NCI-H524 treated with DMSO at 0.1 percent for 48 hours (cell line): ENCODE measurements around the gene PIAS1.
"Not testable (repeated sequence)": the region's sequence is repeated elsewhere in the genome, so short reads cannot be mapped to it uniquely, and the experiment has no call there.

Experiments used
- DNase-seq: peaks from one replicate; lab custom pipeline; 2025; lab: John Stamatoyannopoulos, UW

Gene PIAS1

GRCh38 chr15:68203956-68204355, 149.8 kb downstream of the PIAS1 start:
- no peak for DNase-seq

- no peak for DNase-seq
Observed at GRCh38 chr15:68204361-68204760, 150.2 kb downstream of the PIAS1 start.

GRCh38 chr15:68204776-68205557, 150.9 kb downstream of the PIAS1 start, which contains the start of gene CALML4:
Gene CALML4, minus strand, starts transcription at chr15:68205332. Its CDS starts 85 bp downstream, at chr15:68205247.
- DNase-seq, result no peak

GRCh38 chr15:68205558-68205944, 151.4 kb downstream of the PIAS1 start:
- DNase-seq, result no peak

- no peak for DNase-seq
Observed at GRCh38 chr15:68205954-68206539, 151.9 kb downstream of the PIAS1 start.

GRCh38 chr15:68206711-68207151, 152.6 kb downstream of the PIAS1 start:
- no peak for DNase-seq

- DNase-seq, result no peak
Observed at GRCh38 chr15:68207176-68207935, 153.2 kb downstream of the PIAS1 start.

GRCh38 chr15:68208136-68208535, 154.0 kb downstream of the PIAS1 start:
- DNase-seq, result no peak

GRCh38 chr15:68208636-68209240, 154.6 kb downstream of the PIAS1 start:
- DNase-seq, result no peak

GRCh38 chr15:68209272-68209671, 155.2 kb downstream of the PIAS1 start:
- no peak for DNase-seq

- DNase-seq, result no peak
Observed at GRCh38 chr15:68209735-68210408, 155.8 kb downstream of the PIAS1 start.

GRCh38 chr15:68210409-68210756, 156.3 kb downstream of the PIAS1 start:
- no peak for DNase-seq

- DNase-seq, result peak; percentile 72
Observed at GRCh38 chr15:68210821-68211655, 156.9 kb downstream of the PIAS1 start.

- DNase-seq, result no peak
Observed at GRCh38 chr15:68211656-68212320, 157.7 kb downstream of the PIAS1 start.

- DNase-seq, result not testable (repeated sequence)
Observed at GRCh38 chr15:68213491-68213845, 159.4 kb downstream of the PIAS1 start.

GRCh38 chr15:68213991-68214837, 160.1 kb downstream of the PIAS1 start:
- DNase-seq, result no peak

- no peak for DNase-seq
Observed at GRCh38 chr15:68214838-68215254, 160.7 kb downstream of the PIAS1 start.

- DNase-seq, result no peak
Observed at GRCh38 chr15:68217341-68217740, 163.2 kb downstream of the PIAS1 start.

- DNase-seq, result no peak
Observed at GRCh38 chr15:68218331-68218730, 164.2 kb downstream of the PIAS1 start.
